ENCODE data around the gene CACNB1. TPM values are rescaled to one million over a fixed set of nuclear protein-coding genes. Genes with fewer than 3 reads are reported as not detected.

Gene CACNB1
- total RNA-seq, 2 donors from 2014 or later: 3.4 to 17.8 TPM

- Histone ChIP-seq H3K36me3 (no peaks in the 10 kb centered on the region), H3K4me3 (no peak overlapping the region), H3K27me3 (replicated peaks; ENCODE audit: insufficient read depth) (no peaks in the 10 kb centered on the region), H3K9me3 (no peaks in the 10 kb centered on the region), H3K27ac (no peak overlapping the region), H3K4me1 (replicated peaks) (no peaks in the 10 kb centered on the region)
- intact Hi-C loops (cut with DNase I): no loop called here
- 24% methylated on average over 2 of the region's 2 CpGs for WGBS
- no peak for TF ChIP-seq POLR2AphosphoS5 (IDR thresholded peaks at IDR 0.05)
- TF ChIP-seq CTCF (IDR thresholded peaks at IDR 0.05): no peak
- no peak for TF ChIP-seq POLR2A (IDR thresholded peaks at IDR 0.05)
- no peak for DNase-seq (ENCODE audit: low spot score)
Measured at GRCh38 chr17:39167476-39167875, 30.0 kb downstream of the CACNB1 start.

GRCh38 chr17:39166437-39167335 is 30.8 kb downstream of the CACNB1 start:
- no peak for DNase-seq (ENCODE audit: low spot score)
- 60% methylated on average over 7 of the region's 7 CpGs for WGBS
- H3K36me3 ChIP-seq: no peaks in the 10 kb centered on the region
- TF ChIP-seq CTCF (IDR thresholded peaks at IDR 0.05): no peak
- TF ChIP-seq POLR2AphosphoS5 (IDR thresholded peaks at IDR 0.05): no peak
- no peak for TF ChIP-seq POLR2A (IDR thresholded peaks at IDR 0.05)
- intact Hi-C loops (cut with DNase I): no loop called here
- no peak overlapping the region for H3K27ac ChIP-seq
- H3K4me3 ChIP-seq: no peak overlapping the region
- no peaks in the 10 kb centered on the region for H3K9me3 ChIP-seq
- H3K4me1 ChIP-seq (replicated peaks): no peaks in the 10 kb centered on the region
- H3K27me3 ChIP-seq (replicated peaks; ENCODE audit: insufficient read depth): no peaks in the 10 kb centered on the region

GRCh38 chr17:39165841-39166349 is 31.6 kb downstream of the CACNB1 start, which contains the start of gene ARL5C:
ARL5C (minus strand) TSS chr17:39166161; CDS start chr17:39165760, 401 bp downstream.
- no peak within 1 kb of the TSS for H3K27ac ChIP-seq
- intact Hi-C loops (cut with DNase I): no loop called here

GRCh38 chr17:39165178-39165840 is 32.2 kb downstream of the CACNB1 start:
- Histone ChIP-seq H3K27ac (no peak overlapping the region), H3K4me3 (peak overlapping the region; percentile 19 to 27), H3K4me1 (replicated peaks) (no peaks in the 10 kb centered on the region), H3K9me3 (no peaks in the 10 kb centered on the region), H3K27me3 (replicated peaks; ENCODE audit: insufficient read depth) (no peaks in the 10 kb centered on the region), H3K36me3 (no peaks in the 10 kb centered on the region)
- DNase-seq (ENCODE audit: low spot score): no peak
- WGBS: 13% methylated on average over 45 of the region's 51 CpGs
- TF ChIP-seq CTCF (IDR thresholded peaks at IDR 0.05) (no peak), POLR2AphosphoS5 (IDR thresholded peaks at IDR 0.05) (no peak), POLR2A (IDR thresholded peaks at IDR 0.05) (no peak)
- intact Hi-C loops (cut with DNase I): no loop called here

More at GRCh38 chr17:39165841-39166349, 31.6 kb downstream of the CACNB1 start, which contains the start of gene ARL5C:
- H3K27me3 ChIP-seq (replicated peaks; ENCODE audit: insufficient read depth): no peaks in the 10 kb centered on the region
- WGBS: 67% methylated on average over 17 of the region's 17 CpGs
- TF ChIP-seq POLR2AphosphoS5 (IDR thresholded peaks at IDR 0.05) (no peak), POLR2A (IDR thresholded peaks at IDR 0.05) (no peak), CTCF (IDR thresholded peaks at IDR 0.05) (no peak)
- no peak for DNase-seq (ENCODE audit: low spot score)
- no peaks in the 10 kb centered on the region for H3K9me3 ChIP-seq
- no peaks in the 10 kb centered on the region for H3K4me1 ChIP-seq (replicated peaks)
- H3K4me3 ChIP-seq: peak within 1 kb of the TSS; percentile 19 to 27
- no peaks in the 10 kb centered on the region for H3K36me3 ChIP-seq
